IPS DF 6.9 (cell line): ENCODE results near the gene RAB8B.

Source experiments
- DNase-seq: peaks from one replicate; pipeline ENCODE4 v3.0.0-alpha.2; 2013; ENCODE audit warnings: low read depth, low spot score
- H3K27ac ChIP-seq: one replicate; pipeline ENCODE4 v1.5.1; 2013; ENCODE audit warnings: low read length, control low read depth
- H3K27me3 ChIP-seq: 2 replicates; pipeline ENCODE4 v1.6.1; 2013; ENCODE audit warnings: mild to moderate bottlenecking, low read length; ENCODE audit not compliant: control insufficient read depth, insufficient read depth
- H3K36me3 ChIP-seq: 2 replicates; pipeline ENCODE4 v1.6.1; 2013; ENCODE audit warnings: low read length; ENCODE audit not compliant: control insufficient read depth, insufficient read depth
- H3K4me1 ChIP-seq: 2 replicates; pipeline ENCODE4 v1.6.1; 2013; ENCODE audit warnings: low read length; ENCODE audit not compliant: control insufficient read depth, insufficient read depth
- H3K4me3 ChIP-seq: 2 replicates; pipeline ENCODE4 v1.5.1; 2013; ENCODE audit warnings: mild to moderate bottlenecking, low read length
- H3K9me3 ChIP-seq: 2 replicates; pipeline ENCODE4 v1.6.1; 2013; ENCODE audit warnings: low read length, inconsistent platforms; ENCODE audit not compliant: control insufficient read depth, insufficient read depth
- WGBS: extraction: QIAGEN DNeasy Blood & Tissue Kit; methylation state at CpG from one replicate; pipeline ENCODE4 v1.1.7; 2013; ENCODE audit warnings: mixed read lengths, missing lambda C conversion rate; ENCODE audit not compliant: insufficient read length, insufficient coverage; 5-methylcytosine and 5-hydroxymethylcytosine counted together

The RAB8B gene

GRCh38 chr15:63288778-63289378, 99.5 kb downstream of the RAB8B start:
- Histone ChIP-seq H3K27ac (no peak overlapping the region), H3K36me3 (no peaks in the 10 kb centered on the region), H3K27me3 (no peaks in the 10 kb centered on the region), H3K4me3 (no peak overlapping the region), H3K9me3 (no peaks in the 10 kb centered on the region), H3K4me1 (no peaks in the 10 kb centered on the region)
- DNase-seq: no peak
- WGBS: no CpG with 5 or more reads among the region's 4 CpGs

GRCh38 chr15:63291507-63291906, 102.1 kb downstream of the RAB8B start:
- Histone ChIP-seq H3K27me3 (no peaks in the 10 kb centered on the region), H3K9me3 (no peaks in the 10 kb centered on the region), H3K36me3 (no peaks in the 10 kb centered on the region), H3K27ac (no peak overlapping the region), H3K4me1 (no peaks in the 10 kb centered on the region), H3K4me3 (no peak overlapping the region)
- no peak for DNase-seq

DNA sequence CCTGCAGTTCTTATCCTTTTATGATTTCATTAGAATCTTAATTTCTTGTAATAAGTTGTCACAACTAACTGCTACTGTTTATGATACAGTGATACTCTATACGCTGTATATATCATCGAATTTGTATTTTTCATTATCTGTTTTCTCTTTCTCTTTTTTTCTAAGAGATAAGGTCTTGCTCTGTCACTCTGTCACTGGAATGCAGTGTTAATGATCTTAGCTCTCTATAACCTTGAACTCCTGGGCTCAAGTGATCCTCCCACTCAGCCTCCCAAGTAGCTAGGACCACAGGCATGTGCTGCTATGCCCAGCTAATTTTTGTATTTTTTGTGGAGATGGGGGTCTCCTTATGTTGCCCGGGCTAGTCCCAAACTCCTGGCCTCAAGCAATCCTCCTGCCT, 102.8 kb downstream of the RAB8B start:
- Histone ChIP-seq H3K4me1 (no peaks in the 10 kb centered on the region), H3K36me3 (no peaks in the 10 kb centered on the region), H3K4me3 (no peak overlapping the region), H3K9me3 (no peaks in the 10 kb centered on the region), H3K27me3 (no peaks in the 10 kb centered on the region), H3K27ac (no peak overlapping the region)
- no CpG with 5 or more reads among the region's 3 CpGs for WGBS
- no peak for DNase-seq

GRCh38 chr15:63292771-63293170, 103.4 kb downstream of the RAB8B start:
- WGBS: no CpG with 5 or more reads among the region's 5 CpGs
- H3K4me1 ChIP-seq: no peaks in the 10 kb centered on the region
- no peaks in the 10 kb centered on the region for H3K36me3 ChIP-seq
- no peak for DNase-seq
- H3K27me3 ChIP-seq: no peaks in the 10 kb centered on the region
- no peaks in the 10 kb centered on the region for H3K9me3 ChIP-seq
- H3K27ac ChIP-seq: no peak overlapping the region
- no peak overlapping the region for H3K4me3 ChIP-seq

DNA sequence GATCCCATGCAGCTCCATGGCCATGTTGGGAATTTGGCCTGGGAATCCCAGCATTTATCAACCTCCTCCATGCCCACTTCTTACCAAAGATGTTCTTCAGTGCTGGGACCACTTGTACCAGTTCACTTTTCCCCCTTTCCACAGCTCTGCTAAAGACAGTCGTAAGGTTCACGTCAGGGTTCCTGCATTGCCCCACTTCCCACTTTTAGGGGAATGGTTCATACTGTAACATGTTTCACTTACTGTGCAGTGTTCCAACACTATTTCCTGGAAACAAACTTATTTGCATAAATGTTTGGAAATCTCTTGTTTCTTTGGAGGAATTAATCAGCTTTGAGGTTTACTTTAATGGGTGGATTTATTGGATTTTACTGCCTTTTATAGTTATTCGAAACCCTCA, 105.0 kb downstream of the RAB8B start:
- WGBS: no CpG with 5 or more reads among the region's 3 CpGs
- H3K4me3 ChIP-seq: no peak overlapping the region
- H3K9me3 ChIP-seq: no peaks in the 10 kb centered on the region
- H3K4me1 ChIP-seq: no peaks in the 10 kb centered on the region
- no peaks in the 10 kb centered on the region for H3K27me3 ChIP-seq
- no peaks in the 10 kb centered on the region for H3K36me3 ChIP-seq
- DNase-seq: no peak
- no peak overlapping the region for H3K27ac ChIP-seq

GRCh38 chr15:63295341-63295740, 105.9 kb downstream of the RAB8B start:
- no peak for DNase-seq
- Histone ChIP-seq H3K27me3 (no peaks in the 10 kb centered on the region), H3K9me3 (no peaks in the 10 kb centered on the region), H3K4me3 (no peak overlapping the region), H3K27ac (no peak overlapping the region), H3K36me3 (no peaks in the 10 kb centered on the region), H3K4me1 (no peaks in the 10 kb centered on the region)

DNA sequence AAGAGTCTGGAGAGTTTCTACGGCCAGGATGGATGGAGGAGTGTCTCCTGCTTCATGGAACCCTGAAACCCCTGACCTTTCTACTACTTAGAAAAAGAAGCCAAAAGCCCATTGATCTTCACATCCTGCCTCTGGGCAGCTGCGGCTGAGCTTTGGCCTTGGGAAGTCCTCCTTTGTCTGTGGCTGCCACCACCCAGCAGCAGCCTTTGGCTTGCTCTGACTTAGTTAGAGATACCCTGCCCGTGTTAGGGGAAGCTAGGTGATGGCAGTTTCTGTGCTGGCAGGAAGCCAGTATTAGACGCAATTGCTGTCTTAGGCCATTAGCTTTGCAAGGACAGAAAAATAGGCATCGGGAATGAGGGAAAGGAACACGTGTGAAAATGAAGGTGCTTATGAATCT, 106.8 kb downstream of the RAB8B start:
- H3K36me3 ChIP-seq: no peaks in the 10 kb centered on the region
- no CpG with 5 or more reads among the region's 6 CpGs for WGBS
- no peak for DNase-seq
- no peak overlapping the region for H3K27ac ChIP-seq
- H3K27me3 ChIP-seq: no peaks in the 10 kb centered on the region
- no peaks in the 10 kb centered on the region for H3K9me3 ChIP-seq
- no peak overlapping the region for H3K4me3 ChIP-seq
- no peaks in the 10 kb centered on the region for H3K4me1 ChIP-seq

- no peak for DNase-seq
- Histone ChIP-seq H3K4me1 (no peaks in the 10 kb centered on the region), H3K27me3 (no peaks in the 10 kb centered on the region), H3K36me3 (peaks cover 2% of the 10 kb centered on the region; the same call in 1 of the 2 replicates), H3K9me3 (no peaks in the 10 kb centered on the region), H3K27ac (no peak overlapping the region), H3K4me3 (no peak overlapping the region)
- no CpG with 5 or more reads among the region's 7 CpGs for WGBS
These were observed 110.7 kb downstream of the RAB8B start for GRCh38 chr15:63299943-63300575.

DNA sequence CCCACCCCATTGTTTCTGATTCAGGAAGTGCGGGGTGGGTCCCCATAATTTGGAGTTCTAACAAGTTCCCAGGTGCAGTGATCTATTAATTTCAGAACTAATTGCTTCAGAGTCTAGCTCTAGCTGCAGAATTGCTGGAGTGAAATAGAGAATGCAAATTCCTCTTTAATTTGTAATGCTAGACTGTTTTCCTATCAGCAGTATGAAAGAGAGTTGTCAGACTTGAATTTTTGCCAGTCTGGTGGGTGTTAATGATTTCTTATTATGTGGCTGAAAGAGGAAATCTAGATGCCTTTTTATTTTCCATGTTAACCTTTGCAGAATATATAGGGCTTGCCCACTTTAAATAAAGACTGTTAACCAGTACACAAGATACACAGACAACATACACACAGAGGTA, 111.7 kb downstream of the RAB8B start:
- H3K27ac ChIP-seq: no peak overlapping the region
- H3K4me3 ChIP-seq: no peak overlapping the region
- no peaks in the 10 kb centered on the region for H3K9me3 ChIP-seq
- no peak for DNase-seq
- H3K27me3 ChIP-seq: no peaks in the 10 kb centered on the region
- no CpG with 5 or more reads among the region's 1 CpG for WGBS
- no peaks in the 10 kb centered on the region for H3K4me1 ChIP-seq
- H3K36me3 ChIP-seq: peaks cover 2% of the 10 kb centered on the region; the same call in 1 of the 2 replicates

- no CpG with 5 or more reads among the region's 5 CpGs for WGBS
- Histone ChIP-seq H3K4me1 (no peaks in the 10 kb centered on the region), H3K9me3 (no peaks in the 10 kb centered on the region), H3K27ac (no peak overlapping the region), H3K4me3 (no peak overlapping the region), H3K27me3 (no peaks in the 10 kb centered on the region), H3K36me3 (peaks cover 2% of the 10 kb centered on the region; the same call in 1 of the 2 replicates)
- no peak for DNase-seq
These were observed 115.9 kb downstream of the RAB8B start for GRCh38 chr15:63305260-63305659.

DNA sequence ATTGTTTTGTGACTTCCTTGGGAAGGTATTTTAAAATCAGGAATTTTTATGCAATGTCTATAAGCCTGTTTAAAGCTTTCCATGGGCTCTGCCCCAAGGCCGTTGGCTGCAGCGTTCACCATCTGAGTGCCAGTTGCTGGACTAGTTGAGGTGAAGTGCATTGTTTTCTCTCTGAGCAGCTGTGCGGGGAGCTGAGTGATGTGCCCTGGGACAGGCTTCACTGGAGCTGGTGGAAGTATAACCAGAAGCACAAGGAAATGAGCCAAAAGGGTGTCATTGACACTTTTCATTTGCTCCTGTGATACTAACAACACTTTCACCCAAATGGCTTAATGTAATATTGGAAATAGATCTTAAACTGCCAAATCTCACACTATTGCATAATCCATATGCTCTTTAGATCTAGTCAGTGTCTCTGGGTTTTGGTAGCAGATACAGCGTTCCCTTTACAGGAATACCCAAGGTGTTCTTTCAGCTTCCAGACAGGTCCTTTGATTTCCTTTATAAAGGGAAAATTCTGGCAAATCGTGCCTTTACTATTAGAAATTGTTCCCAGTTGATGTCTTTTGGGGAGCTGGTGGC, 117.2 kb downstream of the RAB8B start:
- no peak for DNase-seq
- no peaks in the 10 kb centered on the region for H3K4me1 ChIP-seq
- no CpG with 5 or more reads among the region's 5 CpGs for WGBS

More for the DNA sequence above, 117.2 kb downstream of the RAB8B start:
- Histone ChIP-seq H3K4me3 (no peak overlapping the region), H3K27me3 (no peaks in the 10 kb centered on the region), H3K9me3 (no peaks in the 10 kb centered on the region), H3K36me3 (peaks cover 2% of the 10 kb centered on the region; the same call in 1 of the 2 replicates), H3K27ac (no peak overlapping the region)
